H1 (cell line): ENCODE results near the gene AAMDC. TPM values are rescaled to one million over a fixed set of nuclear protein-coding genes. Genes with fewer than 3 reads are reported as not detected.

Experiments used
- CTCF ChIA-PET: fragments of 300-600 bp; sonication (Branson Sonifier 250); formaldehyde crosslinking; loops from one replicate; lab custom pipeline; 2021; ENCODE audit not compliant: partially characterized antibody; lab: Charles Lee
- POLR2A ChIA-PET: fragments of 300-600 bp; sonication (Branson Sonifier 250); formaldehyde crosslinking; loops from one replicate; lab custom pipeline; 2021; ENCODE audit warnings: inconsistent platforms; ENCODE audit not compliant: partially characterized antibody; lab: Charles Lee
- DNase-seq, 2 experiments: peaks; one replicate each; pipeline versions ENCODE4 v3.0.0 to v3.0.0-alpha.2; 2010 to 2022; ENCODE audit warnings: low spot score in 2 of 2, low read depth in 1 of 2, mixed read lengths in 1 of 2
- FAIRE-seq: peaks from 2 replicates; lab custom pipeline; 2011; peaks lifted over from hg19 to GRCh38; lab: Jason Lieb, UNC
- H2AFZ ChIP-seq: 2 replicates; pipeline ENCODE4 v1.8.1; 2012; ENCODE audit warnings: low read length, inconsistent platforms
- H2AK5ac ChIP-seq: 2 replicates; pipeline ENCODE4 v1.6.1; 2013; ENCODE audit warnings: low read depth, low read length
- H2BK120ac ChIP-seq: replicated peaks from 2 replicates; pipeline ENCODE3; 2013; ENCODE audit warnings: low read depth, low read length, inconsistent platforms
- H2BK12ac ChIP-seq: 2 replicates; pipeline ENCODE4 v1.6.1; 2013; ENCODE audit warnings: low read depth, low read length
- H2BK15ac ChIP-seq: 2 replicates; pipeline ENCODE4 v1.6.1; 2013; ENCODE audit warnings: low read length
- H2BK20ac ChIP-seq: 2 replicates; pipeline ENCODE4 v1.6.1; 2013; ENCODE audit warnings: low read length
- H2BK5ac ChIP-seq: 2 replicates; pipeline ENCODE4 v1.6.1; 2013; ENCODE audit warnings: low read depth, low read length
- H3K14ac ChIP-seq: 2 replicates; pipeline ENCODE4 v1.6.1; 2013; ENCODE audit warnings: inconsistent platforms; ENCODE audit not compliant: insufficient read length
- H3K18ac ChIP-seq: 2 replicates; pipeline ENCODE4 v1.6.1; 2013; ENCODE audit warnings: low read length; ENCODE audit errors: extremely low read depth
- H3K23ac ChIP-seq: 2 replicates; pipeline ENCODE4 v1.6.1; 2013; ENCODE audit warnings: inconsistent platforms; ENCODE audit not compliant: insufficient read length
- H3K23me2 ChIP-seq: 2 replicates; pipeline ENCODE4 v1.6.1; 2013; ENCODE audit warnings: low read depth, low read length
- H3K27ac ChIP-seq: 2 replicates; pipeline ENCODE4 v1.6.1; 2011; ENCODE audit warnings: low read depth, low read length, inconsistent platforms
- H3K27me3 ChIP-seq, 4 experiments: replicated peaks in 1 of 4; 1 replicate in 1 of 4; 2 replicates in 3 of 4; pipeline versions ENCODE4 v1.6.1 to v1.8.1; 2011 to 2013; ENCODE audit warnings: low read length in 3 of 4, mild to moderate bottlenecking in 3 of 4, inconsistent platforms in 2 of 4, mixed read lengths in 2 of 4, moderate library complexity in 1 of 4; ENCODE audit not compliant: control insufficient read depth in 3 of 4, insufficient read depth in 3 of 4; ENCODE audit errors: extremely low read depth in 1 of 4
- H3K36me3 ChIP-seq, 4 experiments: 2 replicates each; pipeline versions ENCODE4 v1.6.1 to v1.8.1; 2011 to 2013; ENCODE audit warnings: mild to moderate bottlenecking in 4 of 4, low read length in 3 of 4, moderate library complexity in 2 of 4, control low read depth in 1 of 4, inconsistent platforms in 1 of 4; ENCODE audit not compliant: insufficient read depth in 4 of 4, control insufficient read depth in 2 of 4
- H3K4ac ChIP-seq: replicated peaks from 2 replicates; pipeline ENCODE3; 2013; ENCODE audit warnings: low read length, low read depth, mixed read lengths, inconsistent platforms; ENCODE audit not compliant: insufficient read length
- H3K4me1 ChIP-seq, 4 experiments: replicated peaks in 1 of 4; 1 replicate in 1 of 4; 2 replicates in 3 of 4; pipeline versions ENCODE4 v1.6.1 to v1.8.1; 2011 to 2013; ENCODE audit warnings: low read length in 3 of 4, inconsistent platforms in 2 of 4, mixed read lengths in 1 of 4; ENCODE audit not compliant: insufficient read depth in 4 of 4, control insufficient read depth in 3 of 4
- H3K4me2 ChIP-seq, 2 experiments: 2 replicates each; pipeline versions ENCODE4 v1.6.1 to v1.8.1; 2011 to 2013; ENCODE audit warnings: low read depth in 2 of 2, low read length in 2 of 2, control low read depth in 1 of 2, inconsistent platforms in 1 of 2, mild to moderate bottlenecking in 1 of 2; ENCODE audit not compliant: insufficient read depth in 1 of 2
- H3K4me3 ChIP-seq, 4 experiments: fragments of 200-600, 300-600 bp in 1 of 4; sonication (generic), shearing (Covaris generic), sonication (Bioruptor Twin) in 1 of 4; 2 replicates each; pipeline versions ENCODE4 v1.5.1 to v1.8.1; 2011 to 2016; ENCODE audit warnings: low read length in 4 of 4, low read depth in 3 of 4, control low read depth in 2 of 4, inconsistent platforms in 2 of 4, mild to moderate bottlenecking in 2 of 4, mixed read lengths in 1 of 4, moderate library complexity in 1 of 4; ENCODE audit not compliant: insufficient read depth in 2 of 4; ENCODE audit errors: extremely low read depth in 1 of 4
- H3K56ac ChIP-seq: replicated peaks from 2 replicates; pipeline ENCODE3; 2013; ENCODE audit warnings: low read depth, mild to moderate bottlenecking, mixed read lengths, low read length, inconsistent platforms; ENCODE audit not compliant: insufficient read length
- H3K79me1 ChIP-seq: 2 replicates; pipeline ENCODE4 v1.6.1; 2013; ENCODE audit warnings: low read depth, low read length, control low read depth
- H3K79me2 ChIP-seq, 2 experiments: 2 replicates each; pipeline versions ENCODE4 v1.6.1 to v1.8.1; 2012 to 2013; ENCODE audit warnings: low read length in 2 of 2, mild to moderate bottlenecking in 2 of 2, inconsistent platforms in 1 of 2; ENCODE audit not compliant: insufficient read depth in 2 of 2, control insufficient read depth in 1 of 2
- H3K9ac ChIP-seq, 4 experiments: replicated peaks in 1 of 4; 1 replicate in 1 of 4; 2 replicates in 3 of 4; pipeline versions ENCODE4 v1.6.1 to v1.8.1; 2011 to 2013; ENCODE audit warnings: low read depth in 3 of 4, low read length in 3 of 4, control low read depth in 2 of 4, mild to moderate bottlenecking in 2 of 4, moderate library complexity in 2 of 4, inconsistent platforms in 1 of 4; ENCODE audit errors: extremely low read depth in 1 of 4
- H3K9me3 ChIP-seq, 2 experiments: 2 replicates each; pipeline versions ENCODE4 v1.6.1 to v1.8.1; 2012 to 2013; ENCODE audit warnings: mild to moderate bottlenecking in 2 of 2, moderate library complexity in 2 of 2, control low read depth in 1 of 2, inconsistent platforms in 1 of 2, low read depth in 1 of 2, low read length in 1 of 2, mixed read lengths in 1 of 2; ENCODE audit not compliant: insufficient read depth in 2 of 2
- H4K20me1 ChIP-seq, 2 experiments: replicated peaks in 1 of 2; 2 replicates each; pipeline versions ENCODE3 to v1.8.1; 2011 to 2013; ENCODE audit warnings: inconsistent platforms in 2 of 2, low read length in 2 of 2, mild to moderate bottlenecking in 1 of 2; ENCODE audit not compliant: insufficient read depth in 2 of 2, control insufficient read depth in 1 of 2
- H4K5ac ChIP-seq: 2 replicates; pipeline ENCODE4 v1.6.1; 2013; ENCODE audit warnings: low read length, low read depth, mixed read lengths, inconsistent platforms; ENCODE audit not compliant: insufficient read length
- H4K8ac ChIP-seq: 2 replicates; pipeline ENCODE4 v1.8.0; 2013; ENCODE audit warnings: mild to moderate bottlenecking, moderate library complexity, low read length, inconsistent platforms; ENCODE audit not compliant: insufficient read depth; ENCODE audit errors: extremely low read depth
- H4K91ac ChIP-seq: replicated peaks from 2 replicates; pipeline ENCODE3; 2013; ENCODE audit warnings: low read length, mixed read lengths, inconsistent platforms; ENCODE audit not compliant: insufficient read length
- GTF2F1 ChIP-seq: IDR thresholded peaks from 2 replicates; pipeline ENCODE4 v1.6.1; 2012; ENCODE audit warnings: low read depth, low read length, improper control_type of control experiment, borderline replicate concordance
- HDAC2 ChIP-seq, 2 experiments: fragments of 300-600 bp in 1 of 2; sonication (generic) in 1 of 2; IDR thresholded peaks; 2 replicates each; pipeline ENCODE4 v1.6.1; 2011 to 2012; ENCODE audit warnings: low read depth in 2 of 2, low read length in 2 of 2, mild to moderate bottlenecking in 2 of 2, moderate library complexity in 2 of 2, borderline replicate concordance in 1 of 2, inconsistent platforms in 1 of 2
- KDM4A ChIP-seq: IDR thresholded peaks from one replicate; pipeline ENCODE4 v1.7.1; 2012; ENCODE audit warnings: low read depth, mild to moderate bottlenecking, moderate library complexity, low read length, inconsistent platforms; ENCODE audit not compliant: severe bottlenecking
- MAFK ChIP-seq: IDR thresholded peaks from 2 replicates; pipeline ENCODE4 v1.6.1; 2012; ENCODE audit warnings: low read depth, mild to moderate bottlenecking, improper control_type of control experiment, low read length
- RAD21 ChIP-seq, 2 experiments: IDR thresholded peaks in 1 of 2; conservative IDR thresholded peaks in 1 of 2; 2 replicates each; pipeline ENCODE4 v1.6.1; 2011; ENCODE audit warnings: low read depth in 2 of 2, low read length in 2 of 2, improper control_type of control experiment in 1 of 2, inconsistent platforms in 1 of 2, mild to moderate bottlenecking in 1 of 2, moderate library complexity in 1 of 2
- RNF2 ChIP-seq: fragments of 200-900, 300-1000 bp; sonication (generic); IDR thresholded peaks from 2 replicates; pipeline ENCODE4 v1.7.1; 2016; ENCODE audit warnings: borderline replicate concordance, low read depth, mild to moderate bottlenecking, antibody characterized with exemption, low read length; ENCODE audit not compliant: poor library complexity, severe bottlenecking; ENCODE audit errors: missing control alignments
- SP1 ChIP-seq: IDR thresholded peaks from 2 replicates; pipeline ENCODE4 v1.6.1; 2011; ENCODE audit warnings: low read depth, low read length
- TCF12 ChIP-seq: IDR thresholded peaks from 2 replicates; pipeline ENCODE4 v1.6.1; 2011; ENCODE audit warnings: low read depth, mild to moderate bottlenecking, low read length
- ZNF274 ChIP-seq: IDR thresholded peaks from 2 replicates; pipeline ENCODE4 v1.7.0; 2012; ENCODE audit warnings: low read length, borderline replicate concordance; ENCODE audit errors: extremely low read depth
- WGBS, 2 experiments: shearing (Covaris generic) in 1 of 2; methylation state at CpG; one replicate each; pipeline versions ENCODE4 v1.1.6 to v1.1.7; 2013 to 2015; ENCODE audit warnings: low lambda C conversion rate in 2 of 2, mixed read lengths in 2 of 2, inconsistent platforms in 1 of 2, low coverage in 1 of 2, missing lambda C conversion rate in 1 of 2; ENCODE audit not compliant: insufficient replicate concordance in 2 of 2, insufficient coverage in 1 of 2, insufficient read length in 1 of 2; ENCODE audit errors: extremely low coverage in 1 of 2, missing lambda C conversion rate in 1 of 2; 5-methylcytosine and 5-hydroxymethylcytosine counted together
- polyA plus RNA-seq, 7 experiments: library from polyadenylated mRNA; depleted of rRNA in 3 of 7; stranded (reverse) in 5 of 7; unstranded in 2 of 7; fragments of >200 nt in 5 of 7; fragments of 200-250 nt in 2 of 7; gene quantifications; 1 replicate in 5 of 7; 2 replicates in 1 of 7; 4 replicates in 1 of 7; pipeline versions ENCODE4 v1.2.1 to v1.2.3, GENCODE V29; 2011 to 2013; ENCODE audit warnings: missing spikeins in 2 of 7, mixed read lengths in 2 of 7
- total RNA-seq: library from RNA; stranded (reverse); fragmentation: NEBNext Ultra II Directional; extraction: Animal tissue kit (Norgen Biotek cat#: 25700); gene quantifications from 2 replicates; pipeline ENCODE4 v1.2.1, GENCODE V29; 2021

Gene AAMDC
- total and polyA plus RNA-seq, 2 of the 8 experiments (the other 6 are each of a cell fraction or from before 2014, with no cell fraction given), result 17.2 to 19.5 TPM

- H3K23ac ChIP-seq, result no peak overlapping the region
- H3K4me2 ChIP-seq, result peak overlapping the region; percentile 87 to 98
- peaks cover 0 to 3% (median 2%) of the 10 kb centered on the region in 4 experiments; a peak in 5 of 7 replicates for H3K4me1 ChIP-seq
- H3K79me1 ChIP-seq, result no peaks in the 10 kb centered on the region; the same call in 1 of the 2 replicates
- no peak overlapping the region for H3K4ac ChIP-seq
- H3K9ac ChIP-seq, result peak overlapping the region in 3 of 4 experiments; percentile 38 to 72 (median 69); a peak in 6 of 7 replicates
- H4K91ac ChIP-seq, result no peak overlapping the region
- DNase-seq (no peak), FAIRE-seq (no peak)
- 0 out of 2 replicates have a peak overlapping the region, but pooled peaks have one; percentile 11 for H2BK5ac ChIP-seq
- WGBS, 2 experiments, result 2% methylated on average over 16 of the region's 16 CpGs; no CpG with 5 or more reads in 1 of the 2 experiments
- H4K5ac ChIP-seq, result peak overlapping the region; percentile 57
- peak overlapping the region; percentile 43 for H3K56ac ChIP-seq
- no peaks in the 10 kb centered on the region for H3K27me3 ChIP-seq
- H2AFZ ChIP-seq, result peak overlapping the region; percentile 95
- no peaks in the 10 kb centered on the region for H3K36me3 ChIP-seq
- peaks cover 20 to 29% of the 10 kb centered on the region in 2 experiments for H3K79me2 ChIP-seq
- H3K14ac ChIP-seq, result no peak overlapping the region
- POLR2A ChIA-PET, result interaction anchor here (0.6 to 1.4 kb wide), 3 partner anchors 9 to 173 kb away, joined by 3 to 4 read pairs (median 3); partner anchors contain the start of gene INTS4
- no peaks in the 10 kb centered on the region for H3K9me3 ChIP-seq
- H2BK120ac ChIP-seq, result no peak overlapping the region
- peak overlapping the region; percentile 74 for H3K18ac ChIP-seq
- peak overlapping the region; percentile 38; the same call in 1 of the 2 replicates for H3K27ac ChIP-seq
- H4K20me1 ChIP-seq, result peaks cover 4 to 5% of the 10 kb centered on the region in 2 experiments
- H2AK5ac ChIP-seq, result no peak overlapping the region
- H3K4me3 ChIP-seq, result peak overlapping the region; percentile 79 to 96 (median 84)
- H2BK20ac ChIP-seq, result no peak overlapping the region
- no peak overlapping the region for H2BK15ac ChIP-seq
- peak overlapping the region; percentile 18; the same call in 1 of the 2 replicates for H4K8ac ChIP-seq
- peaks cover 5% of the 10 kb centered on the region for H3K23me2 ChIP-seq
- CTCF ChIA-PET, result no interaction called here
- H2BK12ac ChIP-seq, result no peak overlapping the region
- TF ChIP-seq MAFK, result no peak
- no peak for TF ChIP-seq RNF2
- TF ChIP-seq GTF2F1, result no peak
- no peak for TF ChIP-seq RAD21 (IDR thresholded peaks at IDR 0.05 in 1 of 2, conservative IDR thresholded peaks at IDR 0.05 in 1 of 2; ENCODE audit: low read depth in 2 of 2, low read length in 2 of 2)
- no peak for TF ChIP-seq TCF12
- 0 out of 4 replicates have a peak, but pooled peaks of 1 of the 2 experiments have one; percentile 19 for TF ChIP-seq HDAC2 (IDR thresholded peaks at IDR 0.05; ENCODE audit: borderline replicate concordance in 1 of 2, low read depth in 2 of 2, low read length in 2 of 2)
- TF ChIP-seq ZNF274, result no peak
- TF ChIP-seq SP1, result no peak
- peak; percentile 70 for TF ChIP-seq KDM4A
Observed at GRCh38 chr11:77821349-77821851, 456 bp downstream of the AAMDC start.
